ENCODE measurements around the gene MAP2K6. TPM values are rescaled to one million over a fixed set of nuclear protein-coding genes. Genes with fewer than 3 reads are reported as not detected.

The MAP2K6 gene
- total RNA-seq, 1 experiment from 2014 or later: 43.0 TPM

DNA sequence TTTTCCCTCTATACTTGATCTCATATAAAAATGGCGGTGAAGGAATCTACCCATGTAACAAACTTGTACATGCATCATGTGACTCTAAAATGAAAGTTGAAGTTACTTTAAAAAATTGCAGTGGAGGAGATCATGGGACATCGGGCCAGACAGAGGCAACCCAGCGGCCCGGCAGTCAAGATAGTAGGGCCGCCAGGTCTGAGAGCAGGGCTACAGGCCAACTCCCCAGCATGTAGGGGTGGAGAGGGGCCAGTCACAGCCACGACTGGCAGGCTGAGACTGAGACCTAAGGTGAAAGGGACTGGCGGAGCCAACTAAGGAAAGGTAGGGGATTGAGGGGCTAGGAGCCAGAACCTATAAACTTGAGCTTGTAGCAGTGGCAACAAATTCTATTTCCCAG lies 150.9 kb downstream of the MAP2K6 start:
- Mint-ChIP-seq H3K9me3 (no peaks in the 10 kb centered on the region; the same call in 1 of the 2 replicates), H3K27ac (no peak overlapping the region), H3K36me3 (no peaks in the 10 kb centered on the region), H3K4me1 (0 out of 2 replicates have a peak, but pooled peaks cover 4% of the 10 kb centered on the region), H3K27me3 (ENCODE audit: low read depth) (0 out of 2 replicates have a peak, but pooled peaks cover 5% of the 10 kb centered on the region), H3K4me3 (no peak overlapping the region)
- TF ChIP-seq, protein P1, sequence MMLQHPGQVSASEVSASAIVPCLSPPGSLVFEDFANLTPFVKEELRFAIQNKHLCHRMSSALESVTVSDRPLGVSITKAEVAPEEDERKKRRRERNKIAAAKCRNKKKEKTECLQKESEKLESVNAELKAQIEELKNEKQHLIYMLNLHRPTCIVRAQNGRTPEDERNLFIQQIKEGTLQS (CRISPR knock-in tag; conservative IDR thresholded peaks at IDR 0.05): no peak
- TF ChIP-seq TCF7 (CRISPR knock-in tag; IDR thresholded peaks at IDR 0.05; ENCODE audit: low read depth): no peak
- TF ChIP-seq TEAD1 (CRISPR knock-in tag; IDR thresholded peaks at IDR 0.05): no peak
- TF ChIP-seq ATF1 (CRISPR knock-in tag; IDR thresholded peaks at IDR 0.05): no peak
- TF ChIP-seq, protein P2, sequence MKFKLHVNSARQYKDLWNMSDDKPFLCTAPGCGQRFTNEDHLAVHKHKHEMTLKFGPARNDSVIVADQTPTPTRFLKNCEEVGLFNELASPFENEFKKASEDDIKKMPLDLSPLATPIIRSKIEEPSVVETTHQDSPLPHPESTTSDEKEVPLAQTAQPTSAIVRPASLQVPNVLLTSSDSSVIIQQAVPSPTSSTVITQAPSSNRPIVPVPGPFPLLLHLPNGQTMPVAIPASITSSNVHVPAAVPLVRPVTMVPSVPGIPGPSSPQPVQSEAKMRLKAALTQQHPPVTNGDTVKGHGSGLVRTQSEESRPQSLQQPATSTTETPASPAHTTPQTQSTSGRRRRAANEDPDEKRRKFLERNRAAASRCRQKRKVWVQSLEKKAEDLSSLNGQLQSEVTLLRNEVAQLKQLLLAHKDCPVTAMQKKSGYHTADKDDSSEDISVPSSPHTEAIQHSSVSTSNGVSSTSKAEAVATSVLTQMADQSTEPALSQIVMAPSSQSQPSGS (CRISPR knock-in tag; IDR thresholded peaks at IDR 0.05; ENCODE audit: borderline replicate concordance, low read depth): no peak
- TF ChIP-seq, protein P3, sequence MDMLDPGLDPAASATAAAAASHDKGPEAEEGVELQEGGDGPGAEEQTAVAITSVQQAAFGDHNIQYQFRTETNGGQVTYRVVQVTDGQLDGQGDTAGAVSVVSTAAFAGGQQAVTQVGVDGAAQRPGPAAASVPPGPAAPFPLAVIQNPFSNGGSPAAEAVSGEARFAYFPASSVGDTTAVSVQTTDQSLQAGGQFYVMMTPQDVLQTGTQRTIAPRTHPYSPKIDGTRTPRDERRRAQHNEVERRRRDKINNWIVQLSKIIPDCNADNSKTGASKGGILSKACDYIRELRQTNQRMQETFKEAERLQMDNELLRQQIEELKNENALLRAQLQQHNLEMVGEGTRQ (CRISPR knock-in tag; IDR thresholded peaks at IDR 0.05): no peak
- TF ChIP-seq FOXP1 (CRISPR knock-in tag; IDR thresholded peaks at IDR 0.05; ENCODE audit: borderline replicate concordance): no peak
- DNase-seq (ENCODE audit: low spot score) (no peak), ATAC-seq (no peak)
- POLR2A ChIA-PET: no interaction called here
- CTCF ChIA-PET: no interaction called here

DNA sequence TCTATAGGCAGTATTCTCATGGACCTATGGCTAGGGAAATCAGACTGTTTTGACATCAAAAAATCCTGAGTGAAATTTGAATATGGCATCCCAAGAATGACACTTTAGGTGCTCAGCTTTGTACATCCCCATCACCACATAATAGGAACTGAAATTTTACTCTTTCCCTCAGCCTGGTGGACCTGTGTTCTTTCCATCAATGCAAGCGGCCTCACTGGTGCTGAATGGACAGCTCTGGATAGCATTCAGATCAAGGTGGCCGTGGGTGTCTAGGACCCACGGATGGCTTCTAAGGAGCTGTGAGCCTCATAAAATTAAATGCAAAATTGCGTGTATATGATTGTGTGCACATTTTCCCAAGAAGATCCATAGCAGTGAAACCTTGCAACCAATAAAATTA lies 152.6 kb downstream of the MAP2K6 start:
- no peak overlapping the region for H3K27ac Mint-ChIP-seq
- POLR2A ChIA-PET: no interaction called here
- no peak for DNase-seq (ENCODE audit: low spot score)
- H3K9me3 Mint-ChIP-seq: no peaks in the 10 kb centered on the region; the same call in 1 of the 2 replicates
- H3K4me3 Mint-ChIP-seq: no peak overlapping the region
- H3K36me3 Mint-ChIP-seq: no peaks in the 10 kb centered on the region
- H3K27me3 Mint-ChIP-seq (ENCODE audit: low read depth): peaks cover 5% of the 10 kb centered on the region; the same call in 1 of the 2 replicates
- peak; percentile 36; the same call in 1 of the 2 replicates for ATAC-seq
- H3K4me1 Mint-ChIP-seq: 0 out of 2 replicates have a peak, but pooled peaks cover 8% of the 10 kb centered on the region
- CTCF ChIA-PET: interaction anchor here (1.5 to 1.8 kb wide), 2 partner anchors 40 to 41 kb away, joined by 4 to 5 read pairs; no protein-coding TSS in a partner anchor
- TF ChIP-seq, protein P3 (CRISPR knock-in tag; IDR thresholded peaks at IDR 0.05): no peak
- TF ChIP-seq, protein P4, sequence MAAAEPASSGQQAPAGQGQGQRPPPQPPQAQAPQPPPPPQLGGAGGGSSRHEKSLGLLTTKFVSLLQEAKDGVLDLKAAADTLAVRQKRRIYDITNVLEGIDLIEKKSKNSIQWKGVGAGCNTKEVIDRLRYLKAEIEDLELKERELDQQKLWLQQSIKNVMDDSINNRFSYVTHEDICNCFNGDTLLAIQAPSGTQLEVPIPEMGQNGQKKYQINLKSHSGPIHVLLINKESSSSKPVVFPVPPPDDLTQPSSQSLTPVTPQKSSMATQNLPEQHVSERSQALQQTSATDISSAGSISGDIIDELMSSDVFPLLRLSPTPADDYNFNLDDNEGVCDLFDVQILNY (CRISPR knock-in tag; IDR thresholded peaks at IDR 0.05): no peak
- no peak for TF ChIP-seq NR3C1 (CRISPR knock-in tag; conservative IDR thresholded peaks at IDR 0.05; ENCODE audit: low read depth)
- TF ChIP-seq, protein P5, sequence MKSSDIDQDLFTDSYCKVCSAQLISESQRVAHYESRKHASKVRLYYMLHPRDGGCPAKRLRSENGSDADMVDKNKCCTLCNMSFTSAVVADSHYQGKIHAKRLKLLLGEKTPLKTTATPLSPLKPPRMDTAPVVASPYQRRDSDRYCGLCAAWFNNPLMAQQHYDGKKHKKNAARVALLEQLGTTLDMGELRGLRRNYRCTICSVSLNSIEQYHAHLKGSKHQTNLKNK (CRISPR knock-in tag; IDR thresholded peaks at IDR 0.05): no peak
- TF ChIP-seq ELF4 (CRISPR knock-in tag; IDR thresholded peaks at IDR 0.05; ENCODE audit: low read depth): no peak
- TF ChIP-seq, protein P6, sequence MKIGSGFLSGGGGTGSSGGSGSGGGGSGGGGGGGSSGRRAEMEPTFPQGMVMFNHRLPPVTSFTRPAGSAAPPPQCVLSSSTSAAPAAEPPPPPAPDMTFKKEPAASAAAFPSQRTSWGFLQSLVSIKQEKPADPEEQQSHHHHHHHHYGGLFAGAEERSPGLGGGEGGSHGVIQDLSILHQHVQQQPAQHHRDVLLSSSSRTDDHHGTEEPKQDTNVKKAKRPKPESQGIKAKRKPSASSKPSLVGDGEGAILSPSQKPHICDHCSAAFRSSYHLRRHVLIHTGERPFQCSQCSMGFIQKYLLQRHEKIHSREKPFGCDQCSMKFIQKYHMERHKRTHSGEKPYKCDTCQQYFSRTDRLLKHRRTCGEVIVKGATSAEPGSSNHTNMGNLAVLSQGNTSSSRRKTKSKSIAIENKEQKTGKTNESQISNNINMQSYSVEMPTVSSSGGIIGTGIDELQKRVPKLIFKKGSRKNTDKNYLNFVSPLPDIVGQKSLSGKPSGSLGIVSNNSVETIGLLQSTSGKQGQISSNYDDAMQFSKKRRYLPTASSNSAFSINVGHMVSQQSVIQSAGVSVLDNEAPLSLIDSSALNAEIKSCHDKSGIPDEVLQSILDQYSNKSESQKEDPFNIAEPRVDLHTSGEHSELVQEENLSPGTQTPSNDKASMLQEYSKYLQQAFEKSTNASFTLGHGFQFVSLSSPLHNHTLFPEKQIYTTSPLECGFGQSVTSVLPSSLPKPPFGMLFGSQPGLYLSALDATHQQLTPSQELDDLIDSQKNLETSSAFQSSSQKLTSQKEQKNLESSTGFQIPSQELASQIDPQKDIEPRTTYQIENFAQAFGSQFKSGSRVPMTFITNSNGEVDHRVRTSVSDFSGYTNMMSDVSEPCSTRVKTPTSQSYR (CRISPR knock-in tag; IDR thresholded peaks at IDR 0.05): no peak
- no peak for TF ChIP-seq TEAD1 (CRISPR knock-in tag; IDR thresholded peaks at IDR 0.05)
- TF ChIP-seq ZBTB21 (CRISPR knock-in tag; IDR thresholded peaks at IDR 0.05; ENCODE audit: borderline replicate concordance): no peak
- TF ChIP-seq, protein P7, sequence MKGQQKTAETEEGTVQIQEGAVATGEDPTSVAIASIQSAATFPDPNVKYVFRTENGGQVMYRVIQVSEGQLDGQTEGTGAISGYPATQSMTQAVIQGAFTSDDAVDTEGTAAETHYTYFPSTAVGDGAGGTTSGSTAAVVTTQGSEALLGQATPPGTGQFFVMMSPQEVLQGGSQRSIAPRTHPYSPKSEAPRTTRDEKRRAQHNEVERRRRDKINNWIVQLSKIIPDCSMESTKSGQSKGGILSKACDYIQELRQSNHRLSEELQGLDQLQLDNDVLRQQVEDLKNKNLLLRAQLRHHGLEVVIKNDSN (CRISPR knock-in tag; IDR thresholded peaks at IDR 0.05): no peak
- no peak for TF ChIP-seq ZNF671 (CRISPR knock-in tag; IDR thresholded peaks at IDR 0.05)
- no peak for TF ChIP-seq NFE2L1 (CRISPR knock-in tag; IDR thresholded peaks at IDR 0.05)
- no peak for TF ChIP-seq ZNF121 (CRISPR knock-in tag; IDR thresholded peaks at IDR 0.05)
